ENCODE measurements around the gene PABPC1L. TPM values are rescaled to one million over a fixed set of nuclear protein-coding genes. Genes with fewer than 3 reads are reported as not detected.

Gene PABPC1L
- polyA plus RNA-seq, 2 of the 4 experiments (the other 2 are of a cell fraction) = 37.1 to 73.1 TPM

- WGBS (ENCODE audit: missing lambda C conversion rate) = 93% methylated on average over 5 of the region's 5 CpGs
- Histone ChIP-seq H3K4me1 (peaks cover 10% of the 10 kb centered on the region; the same call in 2 of the 3 replicates), H3K4me3 (no peak overlapping the region), H3K4me2 (no peak overlapping the region), H3K9me3 (no peaks in the 10 kb centered on the region), H3K27ac (no peak overlapping the region)
- no peak for ATAC-seq
- DNase-seq (ENCODE audit: low read depth in 1 of 2, low spot score in 1 of 2) = no peak
- CTCF ChIA-PET = interaction anchor here (1.6 kb wide), 1 partner anchor 11 kb away, joined by 3 read pairs; no protein-coding TSS in a partner anchor
- TF ChIP-seq HEYL (CRISPR knock-in tag; IDR thresholded peaks at IDR 0.05) (no peak), BCL3 (IDR thresholded peaks at IDR 0.05) (no peak), RCOR1 (IDR thresholded peaks at IDR 0.05; ENCODE audit: low read depth, low read length) (no peak), EHMT2 (IDR thresholded peaks at IDR 0.05; ENCODE audit: low read depth) (no peak), MAFK (IDR thresholded peaks at IDR 0.05; ENCODE audit: partially characterized antibody) (no peak), KDM5A (IDR thresholded peaks at IDR 0.05) (no peak), RAD21 (conservative IDR thresholded peaks at IDR 0.05 in 1 of 2, IDR thresholded peaks at IDR 0.05 in 1 of 2) (no peak)
- no peak for FAIRE-seq
- POLR2A ChIA-PET = no interaction called here
Observed at GRCh38 chr20:44954211-44954610, 44.4 kb downstream of the PABPC1L start.

- TF ChIP-seq JUNB (IDR thresholded peaks at IDR 0.05) = no peak
- no peak for TF ChIP-seq FOXS1 (CRISPR knock-in tag; IDR thresholded peaks at IDR 0.05)
- no peak for TF ChIP-seq MYC (IDR thresholded peaks at IDR 0.05; ENCODE audit: borderline replicate concordance, low read length)
- no peak for TF ChIP-seq ZNF302 (CRISPR knock-in tag; IDR thresholded peaks at IDR 0.05)
- H3K4me3 ChIP-seq = no peak overlapping the region
- no peaks in the 10 kb centered on the region for H3K9me3 ChIP-seq
- no peak overlapping the region for H3K27ac ChIP-seq
- ChIA-PET CTCF (no interaction called here), POLR2A (no interaction called here)
- peaks cover 11% of the 10 kb centered on the region; the same call in 2 of the 3 replicates for H3K4me1 ChIP-seq
- H3K4me2 ChIP-seq = no peak overlapping the region
- ATAC-seq (no peak), FAIRE-seq (no peak), DNase-seq (ENCODE audit: low read depth in 1 of 2, low spot score in 1 of 2) (no peak)
- 91% methylated on average over 4 of the region's 4 CpGs for WGBS (ENCODE audit: missing lambda C conversion rate)
Observed at GRCh38 chr20:44955270-44955669, 45.4 kb downstream of the PABPC1L start.

GRCh38 chr20:44956410-44956809, 46.5 kb downstream of the PABPC1L start:
- Histone ChIP-seq H3K4me2 (no peak overlapping the region), H3K9me3 (no peaks in the 10 kb centered on the region), H3K4me3 (no peak overlapping the region), H3K27ac (no peak overlapping the region), H3K4me1 (peaks cover 21% of the 10 kb centered on the region)
- WGBS (ENCODE audit: missing lambda C conversion rate) = 92% methylated on average over 3 of the region's 3 CpGs
- TF ChIP-seq CHD2 (IDR thresholded peaks at IDR 0.05; ENCODE audit: low read length, partially characterized antibody) (no peak), CEBPB (IDR thresholded peaks at IDR 0.05) (no peak), BCL3 (IDR thresholded peaks at IDR 0.05) (no peak), RCOR1 (IDR thresholded peaks at IDR 0.05; ENCODE audit: low read depth, low read length) (no peak), HOXB5 (CRISPR knock-in tag; IDR thresholded peaks at IDR 0.05) (no peak), NR3C1 (IDR thresholded peaks at IDR 0.05) (no peak), HEYL (CRISPR knock-in tag; IDR thresholded peaks at IDR 0.05) (no peak), ELK1 (IDR thresholded peaks at IDR 0.05; ENCODE audit: low read depth, low read length) (no peak), KDM1A (IDR thresholded peaks at IDR 0.05; ENCODE audit: low read depth) (no peak), SREBF2 (IDR thresholded peaks at IDR 0.05) (no peak), CBX2 (IDR thresholded peaks at IDR 0.05; ENCODE audit: borderline replicate concordance, low read depth) (no peak), JUN (IDR thresholded peaks at IDR 0.05) (no peak), MAZ (IDR thresholded peaks at IDR 0.05; ENCODE audit: borderline replicate concordance, low read depth, low read length) (no peak), CTCF (IDR thresholded peaks at IDR 0.05) (no peak), POLR2A (IDR thresholded peaks at IDR 0.05; ENCODE audit: low read length) (no peak), FOSB (CRISPR knock-in tag; IDR thresholded peaks at IDR 0.05) (no peak), KDM5A (IDR thresholded peaks at IDR 0.05) (no peak), E2F6 (IDR thresholded peaks at IDR 0.05; ENCODE audit: borderline replicate concordance, low read depth) (no peak)
- ChIA-PET CTCF (no interaction called here), POLR2A (no interaction called here)
- ATAC-seq = no peak
- FAIRE-seq = no peak
- no peak for DNase-seq (ENCODE audit: low read depth in 1 of 2, low spot score in 1 of 2)

Measured in A549 (cell line).